HEK293T (cell line): ENCODE results near the gene NCBP1.

Experiments
- CTCF ChIA-PET: fragments of 350-600 bp; formaldehyde crosslinking; extraction: SDS; loops from one replicate; lab custom pipeline; 2021; ENCODE audit warnings: antibody characterized with exemption, inconsistent platforms; lab: Yijun Ruan, JAX
- POLR2A ChIA-PET: fragments of 350-600 bp; formaldehyde crosslinking; extraction: SDS; loops from one replicate; lab custom pipeline; 2020; ENCODE audit warnings: antibody characterized with exemption, inconsistent platforms; lab: Yijun Ruan, JAX
- DNase-seq: peaks from one replicate; pipeline ENCODE4 v3.0.0; 2012; ENCODE audit warnings: mixed read lengths; ENCODE audit errors: extremely low spot score
- ARNT ChIP-seq: fragments of 450-650 bp; IDR thresholded peaks from 2 replicates; pipeline ENCODE4 v1.6.1; 2017; ENCODE audit warnings: mild to moderate bottlenecking
- BHLHE40 ChIP-seq: fragments of 450-650 bp; IDR thresholded peaks from 2 replicates; pipeline ENCODE4 v1.6.1; 2016; ENCODE audit warnings: mild to moderate bottlenecking, moderate library complexity, borderline replicate concordance
- CTBP1 ChIP-seq: fragments of 450-650 bp; IDR thresholded peaks from 2 replicates; pipeline ENCODE4 v1.6.1; 2016; ENCODE audit warnings: borderline replicate concordance
- ELF4 ChIP-seq: fragments of 450-650 bp; IDR thresholded peaks from 2 replicates; pipeline ENCODE4 v1.6.1; 2017; ENCODE audit warnings: antibody characterized with exemption
- FOXA1 ChIP-seq: fragments of 450-650 bp; IDR thresholded peaks from 2 replicates; pipeline ENCODE4 v1.6.1; 2016; ENCODE audit warnings: mild to moderate bottlenecking
- FOXK2 ChIP-seq: fragments of 450-650 bp; IDR thresholded peaks from 2 replicates; pipeline ENCODE4 v1.6.1; 2016; ENCODE audit warnings: mild to moderate bottlenecking
- FOXM1 ChIP-seq: fragments of 450-650 bp; IDR thresholded peaks from 2 replicates; pipeline ENCODE4 v1.6.1; 2017; ENCODE audit warnings: mild to moderate bottlenecking, borderline replicate concordance
- HDGF ChIP-seq: fragments of 450-650 bp; IDR thresholded peaks from 2 replicates; pipeline ENCODE4 v1.6.1; 2017; ENCODE audit warnings: antibody characterized with exemption, borderline replicate concordance
- L3MBTL2 ChIP-seq: fragments of 450-650 bp; conservative IDR thresholded peaks from 2 replicates; pipeline ENCODE4 v1.6.1; 2016; ENCODE audit warnings: mild to moderate bottlenecking
- LEF1 ChIP-seq: fragments of 450-650 bp; IDR thresholded peaks from 2 replicates; pipeline ENCODE4 v1.6.1; 2017; ENCODE audit warnings: mild to moderate bottlenecking, borderline replicate concordance
- NFRKB ChIP-seq: fragments of 450-650 bp; IDR thresholded peaks from 2 replicates; pipeline ENCODE4 v1.6.1; 2016; ENCODE audit warnings: mild to moderate bottlenecking, moderate library complexity
- PKNOX1 ChIP-seq: fragments of 450-650 bp; IDR thresholded peaks from 2 replicates; pipeline ENCODE4 v1.6.1; 2016
- SP1 ChIP-seq: fragments of 450-650 bp; IDR thresholded peaks from 2 replicates; pipeline ENCODE4 v1.6.1; 2017
- SUZ12 ChIP-seq: fragments of 450-650 bp; IDR thresholded peaks from 2 replicates; pipeline ENCODE4 v1.6.1; 2016; ENCODE audit warnings: mild to moderate bottlenecking
- TARDBP ChIP-seq: fragments of 450-650 bp; IDR thresholded peaks from 2 replicates; pipeline ENCODE4 v1.6.1; 2016
- ZNF384 ChIP-seq: fragments of 450-650 bp; IDR thresholded peaks from 2 replicates; pipeline ENCODE4 v1.6.1; 2016

Gene NCBP1

DNA sequence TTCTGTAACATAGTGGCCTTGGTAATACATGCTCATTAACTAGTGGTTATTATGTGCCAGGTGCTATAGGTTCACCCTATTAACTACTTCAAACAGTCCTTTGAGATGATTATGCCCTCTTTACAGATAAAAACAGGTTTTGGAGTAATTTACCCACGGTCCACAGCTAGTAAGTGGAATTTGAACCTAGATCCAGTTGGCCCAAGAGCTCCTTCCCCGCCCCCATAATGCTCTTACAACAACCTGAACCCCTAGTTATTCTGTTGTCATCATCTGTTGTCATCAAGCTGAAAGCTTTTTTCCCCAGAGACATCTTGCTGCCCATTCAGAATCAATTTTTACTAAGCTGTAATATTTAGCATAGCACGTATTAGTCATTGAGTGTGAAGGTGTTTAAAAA lies 40.3 kb downstream of the NCBP1 start:
- no peak for TF ChIP-seq TARDBP
- TF ChIP-seq BHLHE40, result no peak
- no peak for TF ChIP-seq ZNF384
- TF ChIP-seq FOXK2, result no peak
- no peak for TF ChIP-seq L3MBTL2
- no peak for TF ChIP-seq SP1
- no peak for TF ChIP-seq NFRKB
- TF ChIP-seq ELF4, result no peak
- TF ChIP-seq LEF1, result no peak
- TF ChIP-seq FOXA1, result no peak
- no peak for TF ChIP-seq ARNT
- TF ChIP-seq PKNOX1, result no peak
- no peak for TF ChIP-seq CTBP1
- TF ChIP-seq FOXM1, result no peak
- TF ChIP-seq HDGF, result no peak
- no peak for TF ChIP-seq SUZ12
- POLR2A ChIA-PET, result interaction anchor here (1.1 kb wide), 1 partner anchor 22 kb away, joined by 3 read pairs; no protein-coding TSS in a partner anchor
- DNase-seq, result no peak
- CTCF ChIA-PET, result no interaction called here

DNA sequence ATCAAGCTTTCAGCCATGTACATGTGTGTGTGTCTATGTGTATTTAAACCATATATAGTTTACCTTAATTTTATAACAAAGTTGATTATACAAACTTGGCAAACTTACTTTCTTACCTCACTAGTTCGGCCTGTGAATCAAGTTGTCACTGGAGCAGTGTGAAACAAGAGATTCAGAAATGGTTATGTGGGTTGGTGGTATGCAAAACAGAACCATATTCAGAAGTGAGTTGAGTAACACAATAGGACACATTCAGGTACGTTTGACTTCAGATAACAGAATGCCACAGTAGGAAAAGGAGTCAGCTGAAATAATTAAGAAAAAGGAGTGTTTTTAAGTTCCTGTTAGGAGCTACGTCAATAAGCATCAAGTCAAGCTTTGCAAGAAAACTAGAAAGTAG lies 42.0 kb downstream of the NCBP1 start:
- ChIA-PET POLR2A (no interaction called here), CTCF (no interaction called here)
- DNase-seq, result no peak
- no peak for TF ChIP-seq L3MBTL2
- no peak for TF ChIP-seq BHLHE40
- no peak for TF ChIP-seq ARNT
- no peak for TF ChIP-seq FOXM1
- no peak for TF ChIP-seq FOXA1
- TF ChIP-seq TARDBP, result no peak
- TF ChIP-seq HDGF, result no peak
- no peak for TF ChIP-seq LEF1
- no peak for TF ChIP-seq NFRKB
- TF ChIP-seq SUZ12, result no peak
- no peak for TF ChIP-seq ZNF384
- no peak for TF ChIP-seq SP1
- TF ChIP-seq PKNOX1, result no peak
- TF ChIP-seq FOXK2, result no peak

DNA sequence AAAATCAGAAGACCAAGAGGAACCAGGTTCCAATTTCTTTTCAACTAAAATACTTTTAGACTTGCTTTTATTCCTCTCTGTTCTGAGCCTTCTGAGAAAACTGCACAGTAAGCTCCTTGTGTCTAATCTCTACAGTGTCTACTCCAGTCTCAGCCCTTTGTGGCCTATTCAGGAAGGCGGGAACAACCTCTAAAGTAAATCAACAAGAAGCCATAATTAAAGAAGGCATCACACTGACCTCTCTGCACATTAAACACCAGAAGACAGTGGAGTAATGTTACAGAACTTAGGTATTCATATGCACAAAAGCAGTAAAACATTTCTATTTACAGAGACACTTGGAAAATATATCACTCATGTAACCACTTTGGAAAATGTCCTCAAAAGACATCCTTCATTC lies 48.6 kb downstream of the NCBP1 start:
- DNase-seq, result no peak
- ChIA-PET POLR2A (no interaction called here), CTCF (no interaction called here)

GRCh38 chr9:97688654-97689053 lies 55.0 kb downstream of the NCBP1 start:
- ChIA-PET POLR2A (no interaction called here), CTCF (no interaction called here)
- TF ChIP-seq HDGF (no peak), PKNOX1 (no peak), CTBP1 (no peak), SP1 (no peak), LEF1 (no peak), ELF4 (no peak), SUZ12 (no peak), FOXK2 (no peak), NFRKB (no peak), FOXA1 (no peak), TARDBP (no peak), FOXM1 (no peak), BHLHE40 (no peak), ZNF384 (no peak), ARNT (no peak)
- no peak for DNase-seq

More for the DNA sequence above, 48.6 kb downstream of the NCBP1 start:
- TF ChIP-seq ARNT (no peak), ELF4 (no peak), BHLHE40 (no peak), PKNOX1 (no peak), HDGF (no peak), ZNF384 (no peak), TARDBP (no peak)

DNA sequence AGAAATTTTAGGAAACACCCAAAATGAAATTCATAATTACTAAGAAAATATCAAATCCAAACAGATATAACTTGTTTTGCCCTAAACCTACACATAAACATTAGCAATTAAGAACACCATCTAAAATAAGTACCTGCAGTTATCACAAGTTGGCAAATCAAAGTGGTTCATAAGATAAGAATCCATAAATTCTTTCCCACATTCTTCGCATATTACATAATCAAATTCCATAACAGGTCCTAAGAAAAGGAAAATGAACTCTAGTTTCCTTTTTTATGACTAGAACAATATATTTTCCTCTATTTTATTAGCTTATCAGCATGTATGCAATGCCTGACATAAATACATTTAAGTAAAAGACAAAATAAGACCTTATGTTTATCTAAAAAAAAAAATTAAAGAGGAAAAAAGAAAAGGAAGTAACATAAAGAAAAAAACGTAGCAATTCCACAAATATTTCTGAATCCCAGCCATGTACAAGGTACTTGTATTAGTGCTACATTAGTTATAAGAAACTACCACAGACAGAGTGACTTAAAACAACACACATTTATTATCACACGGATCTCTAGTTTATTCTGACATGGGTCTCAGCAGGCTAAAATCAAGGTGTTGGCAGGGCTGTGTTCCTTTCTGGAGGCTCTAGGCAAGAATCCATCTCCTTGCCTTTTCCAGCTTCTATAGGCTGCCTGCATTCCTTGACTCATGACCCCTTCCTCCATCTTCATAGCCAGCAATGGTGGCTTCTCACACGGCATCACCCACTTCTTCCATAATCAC lies 56.0 kb downstream of the NCBP1 start:
- CTCF ChIA-PET, result no interaction called here
- TF ChIP-seq PKNOX1, result no peak
- no peak for TF ChIP-seq BHLHE40
- no peak for TF ChIP-seq FOXK2
- TF ChIP-seq SUZ12, result no peak
- no peak for TF ChIP-seq FOXA1
- no peak for TF ChIP-seq ARNT
- TF ChIP-seq TARDBP, result no peak
- TF ChIP-seq CTBP1, result no peak
- TF ChIP-seq ELF4, result no peak
- TF ChIP-seq HDGF, result no peak
- TF ChIP-seq NFRKB, result no peak
- no peak for TF ChIP-seq ZNF384
- DNase-seq, result no peak
- POLR2A ChIA-PET, result no interaction called here
